HepG2 (cell line): Measurements from ENCODE around the gene JAZF1. TPM values are rescaled to one million over a fixed set of nuclear protein-coding genes. Genes with fewer than 3 reads are reported as not detected.

ENCODE experiments used
- ATAC-seq: fragments of 200-7000 bp; cut with Tn5 transposase; 3 replicates; pipeline ENCODE4 v1.9.1; 2020; ENCODE audit warnings: mild to moderate bottlenecking, moderate library complexity
- BruUV-seq: library from RNA; stranded (reverse); fragments of 400-500 nt; replicated peaks from 2 replicates; lab custom pipeline; 2021; lab: Mats Ljungman, UMichigan
- CTCF ChIA-PET: fragments of 300-600 bp; formaldehyde crosslinking; extraction: SDS; loops from one replicate; lab custom pipeline; 2021; ENCODE audit warnings: low total read pairs, inconsistent platforms, low intra/inter-chr PET ratio; lab: Yijun Ruan, JAX
- POLR2A ChIA-PET: fragments of 350-600 bp; sonication (Branson Sonifier 250); formaldehyde crosslinking; loops from one replicate; lab custom pipeline; 2020; ENCODE audit warnings: antibody characterized with exemption, inconsistent platforms; lab: Yijun Ruan, JAX
- DNase-seq: peaks from one replicate; pipeline ENCODE4 v3.0.0-alpha.2; 2015; ENCODE audit warnings: low spot score
- FAIRE-seq: peaks from 3 replicates; lab custom pipeline; 2011; peaks lifted over from hg19 to GRCh38; lab: Jason Lieb, UNC
- H2AFZ ChIP-seq: one replicate; pipeline ENCODE4 v1.6.1; 2011; ENCODE audit warnings: low read length, inconsistent platforms
- H3K27ac ChIP-seq: fragments of 300-600 bp; 3 replicates; pipeline ENCODE4 v1.8.0; 2011; ENCODE audit warnings: mixed run types, mild to moderate bottlenecking, mixed read lengths, low read length, inconsistent platforms; ENCODE audit not compliant: insufficient read depth; ENCODE audit errors: extremely low read length
- H3K27me3 ChIP-seq, 2 experiments: fragments of 200-600 bp in 1 of 2; 2 replicates in 1 of 2; 3 replicates in 1 of 2; pipeline versions ENCODE4 v1.6.0 to v1.8.0; 2011; ENCODE audit warnings: low read length in 2 of 2, mild to moderate bottlenecking in 2 of 2, moderate library complexity in 2 of 2, inconsistent platforms in 1 of 2; ENCODE audit not compliant: insufficient read depth in 2 of 2, control insufficient read depth in 1 of 2
- H3K36me3 ChIP-seq, 2 experiments: fragments of 200-600 bp in 1 of 2; replicated peaks in 1 of 2; 2 replicates in 1 of 2; 3 replicates in 1 of 2; pipeline versions ENCODE4 v1.5.1 to v1.8.0; 2011; ENCODE audit warnings: low read length in 2 of 2, inconsistent platforms in 1 of 2; ENCODE audit not compliant: insufficient read depth in 2 of 2, control insufficient read depth in 1 of 2
- H3K4me1 ChIP-seq: 2 replicates; pipeline ENCODE4 v1.5.1; 2012; ENCODE audit warnings: low read length, inconsistent platforms; ENCODE audit not compliant: insufficient read depth
- H3K4me2 ChIP-seq: 2 replicates; pipeline ENCODE4 v1.6.0; 2011; ENCODE audit warnings: low read depth, low read length, inconsistent platforms
- H3K4me3 ChIP-seq, 3 experiments: fragments of 200-600 bp in 1 of 3; sonication (generic), shearing (Covaris generic) in 1 of 3; replicated peaks in 1 of 3; 2 replicates each; pipeline ENCODE4 v1.5.1; 2011 to 2016; ENCODE audit warnings: low read length in 3 of 3, inconsistent platforms in 2 of 3, low read depth in 2 of 3, mild to moderate bottlenecking in 2 of 3, control low read depth in 1 of 3, mixed read lengths in 1 of 3; ENCODE audit not compliant: insufficient read depth in 1 of 3
- H3K79me2 ChIP-seq: one replicate; pipeline ENCODE4 v1.6.1; 2011; ENCODE audit warnings: low read length, inconsistent platforms; ENCODE audit not compliant: insufficient read depth
- H3K9ac ChIP-seq: 2 replicates; pipeline ENCODE4 v1.6.0; 2011; ENCODE audit warnings: mild to moderate bottlenecking, low read depth, low read length, inconsistent platforms; ENCODE audit not compliant: insufficient read depth
- H3K9me3 ChIP-seq: 2 replicates; pipeline ENCODE4 v1.5.1; 2012; ENCODE audit warnings: mild to moderate bottlenecking, low read length
- H4K20me1 ChIP-seq: 2 replicates; pipeline ENCODE4 v1.6.0; 2011; ENCODE audit warnings: inconsistent platforms, mild to moderate bottlenecking, low read length, moderate library complexity; ENCODE audit not compliant: insufficient read depth
- CC2D1A ChIP-seq: sonication (generic); formaldehyde crosslinking; IDR thresholded peaks from 2 replicates; pipeline ENCODE4 v1.8.1; 2023; ENCODE audit warnings: mild to moderate bottlenecking, missing genetic modification reagents
- FOXC1 ChIP-seq: sonication (generic); formaldehyde crosslinking; IDR thresholded peaks from 2 replicates; pipeline ENCODE4 v1.8.0; 2022; ENCODE audit warnings: mild to moderate bottlenecking, missing genetic modification reagents, borderline replicate concordance
- NR2F2 ChIP-seq: IDR thresholded peaks from 2 replicates; pipeline ENCODE4 v1.6.1; 2012; ENCODE audit warnings: low read depth, inconsistent platforms, borderline replicate concordance
- PRMT3 ChIP-seq: sonication (generic); formaldehyde crosslinking; IDR thresholded peaks from 2 replicates; pipeline ENCODE4 v1.8.1; 2022; ENCODE audit warnings: low read depth, mild to moderate bottlenecking, moderate library complexity, missing genetic modification reagents, borderline replicate concordance
- RBM22 ChIP-seq: fragments of 200-400 bp; formaldehyde crosslinking; optimal IDR thresholded peaks from 2 replicates; pipeline ENCODE3; 2017; ENCODE audit warnings: mild to moderate bottlenecking, low read length, moderate library complexity
- SIX4 ChIP-seq: sonication (generic); formaldehyde crosslinking; IDR thresholded peaks from 2 replicates; pipeline ENCODE4 v1.4.0; 2020; ENCODE audit warnings: missing genetic modification reagents
- SRY ChIP-seq: sonication (generic); formaldehyde crosslinking; IDR thresholded peaks from 2 replicates; pipeline ENCODE4 v1.8.0; 2022; ENCODE audit warnings: mild to moderate bottlenecking, missing genetic modification reagents
- TEAD2 ChIP-seq: sonication (generic); formaldehyde crosslinking; IDR thresholded peaks from 2 replicates; pipeline ENCODE4 v1.9.0; 2021; ENCODE audit warnings: missing genetic modification reagents
- ZNF264 ChIP-seq: sonication (generic); formaldehyde crosslinking; IDR thresholded peaks from 2 replicates; pipeline ENCODE4 v1.4.0; 2020; ENCODE audit warnings: missing genetic modification reagents
- WGBS: methylation state at CpG from one replicate; pipeline ENCODE4 v1.1.6; 2017; ENCODE audit warnings: low lambda C conversion rate; 5-methylcytosine and 5-hydroxymethylcytosine counted together
- in situ Hi-C: cut with HindIII; loops from 2 replicates; pipeline ENCODE4 v1.10.0; 2017; ENCODE audit warnings: low pct_unique_long_range_greater_than_20kb; ENCODE audit not compliant: extremely low pct_ligation_motif_present
- intact Hi-C: fragments of 100-400 bp; cut with micrococcal nuclease; formaldehyde crosslinking; loops from one replicate; pipeline ENCODE4 v1.10.0; 2022; ENCODE audit not compliant: unreplicated experiment
- polyA plus RNA-seq, 8 experiments: library from polyadenylated mRNA; depleted of rRNA in 3 of 8; stranded (reverse) in 7 of 8; unstranded in 1 of 8; fragments of >200 nt; fragmentation: Illumina TruSeq in 4 of 8; extraction: Trizol in 4 of 8; gene quantifications; 2 replicates each; pipeline versions ENCODE4 v1.2.1 to v1.2.3, GENCODE V29; 2011 to 2016; ENCODE audit warnings: low read depth in 4 of 8, missing spikeins in 1 of 8, mixed read lengths in 1 of 8; ENCODE audit not compliant: insufficient read depth in 1 of 8
- total RNA-seq, 5 experiments: library from RNA; depleted of rRNA; stranded (reverse); fragments of >200 nt; fragmentation: Illumina TruSeq; extraction: Trizol; gene quantifications; 2 replicates each; pipeline ENCODE4 v1.2.3, GENCODE V29; 2016; ENCODE audit warnings: low read depth in 1 of 5
- TF ChIP-seq, protein P1 (sequence below): IDR thresholded peaks from 2 replicates; pipeline ENCODE4 v1.6.1; 2012; ENCODE audit warnings: low read depth, low read length, improper control_type of control experiment
- TF ChIP-seq, protein P2 (sequence below): sonication (generic); formaldehyde crosslinking; IDR thresholded peaks from 2 replicates; pipeline ENCODE4 v1.4.0; 2020; ENCODE audit warnings: missing genetic modification reagents
- TF ChIP-seq, protein P3 (sequence below): IDR thresholded peaks from 2 replicates; pipeline ENCODE4 v1.6.1; 2016; ENCODE audit warnings: mild to moderate bottlenecking, missing biosample characterization, missing genetic modification reagents
- TF ChIP-seq, protein P4 (sequence below): sonication (generic); formaldehyde crosslinking; IDR thresholded peaks from 2 replicates; pipeline ENCODE4 v1.4.0; 2020; ENCODE audit warnings: missing genetic modification reagents; ENCODE audit errors: not compliant biosample characterization

Gene JAZF1
- total and polyA plus RNA-seq, 2 of the 13 experiments (the other 11 are each of a cell fraction or from before 2014, with no cell fraction given) = not detected

DNA sequence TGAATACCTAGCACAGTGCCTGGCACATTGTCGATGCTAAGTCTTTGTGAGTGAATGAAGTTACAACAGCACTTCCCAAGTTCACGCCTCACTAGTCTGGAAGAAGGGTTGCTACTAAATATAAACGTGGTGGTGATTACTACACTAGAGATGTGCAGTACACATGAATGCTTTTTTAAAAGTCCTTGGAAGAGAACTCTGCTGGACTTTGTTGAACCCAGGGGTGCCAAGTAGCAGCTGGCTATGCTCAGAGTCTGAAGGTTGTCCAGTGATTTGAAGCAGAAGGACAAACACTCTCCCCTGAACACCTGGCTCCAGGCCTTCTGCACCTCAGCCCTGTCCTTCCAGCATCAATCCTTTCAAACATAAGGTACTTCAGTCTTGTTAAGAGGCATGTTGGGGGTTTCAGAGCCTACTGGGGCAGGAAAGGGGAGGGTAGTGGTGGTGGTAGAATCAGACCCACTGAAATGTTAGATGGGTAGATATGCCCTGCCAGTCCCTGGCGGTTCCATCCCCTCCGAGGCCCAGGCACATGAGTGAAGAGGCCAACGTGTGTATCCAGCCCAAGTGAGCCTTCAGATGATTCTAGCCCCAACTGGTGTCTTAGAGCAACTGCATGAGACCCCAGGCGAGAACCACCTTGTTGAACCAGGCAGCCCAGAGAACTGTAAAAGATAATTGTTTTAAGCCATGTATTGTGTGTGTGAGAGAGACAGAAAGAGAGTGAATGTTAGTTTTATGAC, 346.2 kb downstream of the JAZF1 start:
- CTCF ChIA-PET = no interaction called here
- intact Hi-C loops = no loop called here
- POLR2A ChIA-PET = no interaction called here

DNA sequence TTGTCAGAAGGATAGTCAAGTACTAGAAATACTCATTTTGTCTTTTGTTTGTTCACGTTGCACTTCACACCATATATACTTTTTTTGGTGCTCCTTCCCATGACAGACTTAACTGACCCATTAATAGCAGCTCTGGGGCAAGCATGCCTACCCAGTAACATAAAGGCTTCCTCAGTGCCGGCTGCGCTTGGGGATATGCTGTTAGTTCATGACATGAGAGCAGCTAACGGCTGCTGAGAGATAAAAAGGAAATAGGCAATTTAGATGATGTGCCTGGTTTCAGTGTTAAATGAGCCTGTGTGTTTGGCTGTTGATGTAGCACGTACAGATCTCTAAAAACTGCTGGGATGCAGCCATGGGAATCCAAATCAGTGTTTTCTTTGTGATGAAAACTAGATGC, 354.2 kb downstream of the JAZF1 start:
- CTCF ChIA-PET = no interaction called here
- intact Hi-C loops = no loop called here
- 98% methylated on average over 5 of the region's 5 CpGs for WGBS
- TF ChIP-seq CC2D1A (no peak), NR2F2 (no peak), TEAD2 (CRISPR knock-in tag) (no peak), ZNF264 (CRISPR knock-in tag) (no peak), SRY (CRISPR knock-in tag) (no peak), FOXC1 (CRISPR knock-in tag) (no peak), PRMT3 (CRISPR knock-in tag) (no peak)
- TF ChIP-seq, protein P1, sequence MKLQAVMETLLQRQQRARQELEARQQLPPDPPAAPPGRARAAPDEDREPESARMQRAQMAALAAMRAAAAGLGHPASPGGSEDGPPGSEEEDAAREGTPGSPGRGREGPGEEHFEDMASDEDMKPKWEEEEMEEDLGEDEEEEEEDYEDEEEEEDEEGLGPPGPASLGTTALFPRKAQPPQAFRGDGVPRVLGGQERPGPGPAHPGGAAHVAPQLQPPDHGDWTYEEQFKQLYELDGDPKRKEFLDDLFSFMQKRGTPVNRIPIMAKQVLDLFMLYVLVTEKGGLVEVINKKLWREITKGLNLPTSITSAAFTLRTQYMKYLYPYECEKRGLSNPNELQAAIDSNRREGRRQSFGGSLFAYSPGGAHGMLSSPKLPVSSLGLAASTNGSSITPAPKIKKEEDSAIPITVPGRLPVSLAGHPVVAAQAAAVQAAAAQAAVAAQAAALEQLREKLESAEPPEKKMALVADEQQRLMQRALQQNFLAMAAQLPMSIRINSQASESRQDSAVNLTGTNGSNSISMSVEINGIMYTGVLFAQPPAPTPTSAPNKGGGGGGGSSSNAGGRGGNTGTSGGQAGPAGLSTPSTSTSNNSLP = no peak
- TF ChIP-seq, protein P2, sequence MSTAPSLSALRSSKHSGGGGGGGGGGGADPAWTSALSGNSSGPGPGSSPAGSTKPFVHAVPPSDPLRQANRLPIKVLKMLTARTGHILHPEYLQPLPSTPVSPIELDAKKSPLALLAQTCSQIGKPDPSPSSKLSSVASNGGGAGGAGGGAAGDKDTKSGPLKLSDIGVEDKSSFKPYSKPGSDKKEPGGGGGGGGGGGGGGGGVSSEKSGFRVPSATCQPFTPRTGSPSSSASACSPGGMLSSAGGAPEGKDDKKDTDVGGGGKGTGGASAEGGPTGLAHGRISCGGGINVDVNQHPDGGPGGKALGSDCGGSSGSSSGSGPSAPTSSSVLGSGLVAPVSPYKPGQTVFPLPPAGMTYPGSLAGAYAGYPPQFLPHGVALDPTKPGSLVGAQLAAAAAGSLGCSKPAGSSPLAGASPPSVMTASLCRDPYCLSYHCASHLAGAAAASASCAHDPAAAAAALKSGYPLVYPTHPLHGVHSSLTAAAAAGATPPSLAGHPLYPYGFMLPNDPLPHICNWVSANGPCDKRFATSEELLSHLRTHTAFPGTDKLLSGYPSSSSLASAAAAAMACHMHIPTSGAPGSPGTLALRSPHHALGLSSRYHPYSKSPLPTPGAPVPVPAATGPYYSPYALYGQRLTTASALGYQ = no peak
- TF ChIP-seq, protein P3, sequence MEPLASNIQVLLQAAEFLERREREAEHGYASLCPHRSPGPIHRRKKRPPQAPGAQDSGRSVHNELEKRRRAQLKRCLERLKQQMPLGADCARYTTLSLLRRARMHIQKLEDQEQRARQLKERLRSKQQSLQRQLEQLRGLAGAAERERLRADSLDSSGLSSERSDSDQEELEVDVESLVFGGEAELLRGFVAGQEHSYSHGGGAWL (CRISPR knock-in tag) = no peak
- TF ChIP-seq, protein P4, sequence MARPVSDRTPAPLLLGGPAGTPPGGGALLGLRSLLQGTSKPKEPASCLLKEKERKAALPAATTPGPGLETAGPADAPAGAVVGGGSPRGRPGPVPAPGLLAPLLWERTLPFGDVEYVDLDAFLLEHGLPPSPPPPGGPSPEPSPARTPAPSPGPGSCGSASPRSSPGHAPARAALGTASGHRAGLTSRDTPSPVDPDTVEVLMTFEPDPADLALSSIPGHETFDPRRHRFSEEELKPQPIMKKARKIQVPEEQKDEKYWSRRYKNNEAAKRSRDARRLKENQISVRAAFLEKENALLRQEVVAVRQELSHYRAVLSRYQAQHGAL (CRISPR knock-in tag) = no peak

More for the DNA sequence above, 346.2 kb downstream of the JAZF1 start:
- no peak for FAIRE-seq
- no peak for DNase-seq
- H3K79me2 ChIP-seq = no peaks in the 10 kb centered on the region
- no TSS peak for BruUV-seq
- in situ Hi-C loops = no loop called here
- H2AFZ ChIP-seq = no peak overlapping the region
- no peaks in the 10 kb centered on the region for H4K20me1 ChIP-seq
- no peak overlapping the region for H3K27ac ChIP-seq
- H3K9ac ChIP-seq = no peak overlapping the region
- peak; percentile 18; the same call in 2 of the 3 replicates for ATAC-seq
- no peak overlapping the region for H3K4me3 ChIP-seq
- no peaks in the 10 kb centered on the region for H3K9me3 ChIP-seq
- TF ChIP-seq RBM22 (peak; percentile 60), SIX4 (no peak)
- H3K4me2 ChIP-seq = no peak overlapping the region
- WGBS = 90% methylated on average over 6 of the region's 7 CpGs
- no peaks in the 10 kb centered on the region for H3K27me3 ChIP-seq
- no peaks in the 10 kb centered on the region for H3K4me1 ChIP-seq
- H3K36me3 ChIP-seq = no peaks in the 10 kb centered on the region; a peak in 1 of 5 replicates

More for the DNA sequence above, 354.2 kb downstream of the JAZF1 start:
- H3K4me2 ChIP-seq = no peak overlapping the region
- H4K20me1 ChIP-seq = no peaks in the 10 kb centered on the region
- in situ Hi-C loops = no loop called here
- no peak for FAIRE-seq
- H3K4me1 ChIP-seq = no peaks in the 10 kb centered on the region
- H3K27ac ChIP-seq = no peak overlapping the region
- H3K27me3 ChIP-seq = no peaks in the 10 kb centered on the region
- BruUV-seq = no TSS peak
- H3K9me3 ChIP-seq = no peaks in the 10 kb centered on the region
- H3K79me2 ChIP-seq = no peaks in the 10 kb centered on the region
- no peak overlapping the region for H3K4me3 ChIP-seq
- peaks cover 0 to 21% of the 10 kb centered on the region in 2 experiments; a peak in 2 of 5 replicates for H3K36me3 ChIP-seq
- no peak overlapping the region for H3K9ac ChIP-seq
- no peak for ATAC-seq
- no peak for DNase-seq
- no peak overlapping the region for H2AFZ ChIP-seq
- POLR2A ChIA-PET = no interaction called here
